ENCODE data around the gene LYPD6.

LYPD6 gene

DNA sequence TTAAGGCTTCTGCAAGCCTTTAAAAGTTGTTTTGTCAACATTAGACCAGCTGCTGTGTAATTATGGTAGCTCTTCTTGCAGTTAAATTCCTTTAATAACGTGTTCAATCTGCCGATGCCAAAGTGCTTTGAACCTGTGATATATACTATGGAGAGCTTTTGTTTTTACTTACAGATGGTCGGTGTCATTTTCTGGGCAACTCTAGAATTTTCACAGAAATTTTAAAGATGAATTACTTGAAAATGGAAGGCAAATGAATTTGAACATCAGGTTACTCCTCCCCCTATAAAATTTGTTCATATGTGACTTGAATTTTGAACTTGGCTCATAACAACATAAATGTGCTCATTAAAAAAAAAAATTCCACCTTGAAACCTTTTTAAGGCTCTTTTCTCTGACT lies 23.0 kb downstream of the LYPD6 start:
- DNase-seq: no peak

DNA sequence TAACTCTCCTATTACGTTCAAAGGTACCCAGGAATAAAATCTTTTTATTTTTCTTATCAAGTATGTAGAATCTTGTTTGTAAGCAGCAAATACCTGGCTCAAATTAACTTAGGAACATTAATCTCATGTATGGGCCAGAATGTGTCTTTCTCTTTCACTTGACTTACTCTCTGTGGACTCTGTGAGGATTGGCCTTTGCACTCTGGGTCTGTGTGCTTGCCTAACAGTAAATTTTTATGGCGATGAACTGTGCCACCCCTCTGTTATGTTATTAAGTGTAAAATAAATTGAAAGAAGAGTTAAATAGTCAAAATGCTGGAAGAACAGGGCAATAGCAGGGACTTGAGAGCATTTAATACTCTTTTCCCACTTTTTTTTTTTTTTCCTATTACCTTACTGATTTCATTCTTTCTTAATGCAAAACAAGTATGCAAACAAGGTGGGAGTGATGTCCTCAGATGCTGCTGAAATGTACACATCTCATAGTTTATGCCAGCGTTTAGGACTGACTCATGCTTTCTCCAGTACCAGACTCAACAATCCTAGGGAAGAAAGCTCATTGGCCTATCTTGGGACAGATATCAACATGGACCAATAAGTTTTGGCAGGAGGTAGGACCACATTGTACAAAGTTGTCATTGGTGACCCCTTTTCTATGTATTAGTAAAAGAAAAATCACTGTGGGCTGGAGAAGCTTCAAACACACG lies 25.5 kb downstream of the LYPD6 start:
- DNase-seq: no peak

DNA sequence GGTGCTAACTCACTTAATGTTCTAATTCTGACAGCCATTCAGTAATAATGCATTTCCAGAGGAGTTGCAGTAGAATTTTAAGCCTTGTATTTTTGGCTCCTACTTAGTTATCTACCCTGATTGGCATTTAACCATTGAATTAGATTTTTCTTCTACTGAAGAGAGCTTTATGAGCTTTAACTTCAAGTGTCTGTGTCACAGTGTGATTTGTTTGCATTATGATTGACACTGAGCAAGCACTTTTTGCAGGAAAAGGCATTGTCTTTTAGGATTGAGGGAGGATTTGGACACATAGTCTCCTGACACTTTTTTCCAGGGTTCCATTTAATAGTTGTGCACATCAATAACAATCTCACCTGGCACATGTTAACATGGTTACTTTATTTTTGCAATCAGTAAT lies 26.7 kb downstream of the LYPD6 start:
- no peak for DNase-seq

DNA sequence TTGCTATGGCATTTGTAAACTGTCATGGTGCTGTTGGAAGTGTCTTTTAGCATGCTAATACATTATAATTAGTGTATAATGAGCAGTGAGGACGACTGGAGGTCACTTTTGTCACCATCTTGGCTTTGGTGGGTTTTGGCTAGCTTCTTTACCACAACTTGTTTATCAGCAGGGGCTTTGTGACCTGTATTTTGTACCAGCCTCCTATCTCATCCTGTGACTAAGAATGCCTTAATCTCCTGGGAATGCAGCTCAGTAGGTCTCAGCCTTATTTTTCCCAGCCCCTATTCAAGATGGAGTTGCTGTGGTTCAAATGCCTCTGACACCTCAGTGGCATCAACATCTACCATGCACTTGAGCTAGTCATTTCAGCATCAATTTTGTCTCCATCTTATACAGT lies 29.7 kb downstream of the LYPD6 start:
- DNase-seq: no peak

DNA sequence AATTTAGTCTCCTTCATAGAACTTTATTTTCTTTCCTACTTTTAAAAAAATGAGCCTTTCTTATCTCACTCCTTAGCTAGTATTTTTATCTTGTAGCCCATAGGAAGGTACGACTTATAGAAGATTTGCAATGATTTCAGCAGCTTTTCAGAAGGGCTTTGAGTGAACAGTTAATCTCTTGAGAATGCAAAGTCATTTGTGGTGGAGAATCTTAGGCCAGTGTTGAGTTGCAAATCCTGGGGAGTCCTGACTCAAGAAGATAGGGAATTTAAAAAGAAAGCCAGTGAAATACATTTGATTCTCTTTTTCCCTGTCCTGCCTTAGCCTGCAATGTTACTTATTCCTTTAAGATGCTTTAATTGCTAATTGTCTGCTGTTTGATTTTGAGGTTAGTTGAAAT lies 33.6 kb downstream of the LYPD6 start:
- DNase-seq: no peak

DNA sequence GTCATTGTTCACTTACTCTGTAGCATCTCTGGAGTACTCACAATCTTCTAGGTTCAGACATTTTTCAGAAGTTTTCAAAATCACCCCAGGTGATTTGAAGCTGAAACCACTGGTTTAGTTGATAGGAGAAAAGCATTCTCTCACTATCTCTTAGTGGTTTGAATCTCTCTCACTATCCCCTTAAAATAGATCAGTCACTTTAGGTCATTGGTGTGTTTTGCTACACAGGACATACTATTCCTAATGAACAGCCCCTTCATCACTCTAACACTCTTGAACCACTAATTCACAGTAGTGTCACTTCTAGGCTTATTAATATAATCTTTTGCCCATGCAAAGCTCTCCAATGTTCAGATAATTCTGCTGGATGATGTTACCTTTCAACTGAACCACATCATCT lies 34.5 kb downstream of the LYPD6 start:
- DNase-seq: no peak

DNA sequence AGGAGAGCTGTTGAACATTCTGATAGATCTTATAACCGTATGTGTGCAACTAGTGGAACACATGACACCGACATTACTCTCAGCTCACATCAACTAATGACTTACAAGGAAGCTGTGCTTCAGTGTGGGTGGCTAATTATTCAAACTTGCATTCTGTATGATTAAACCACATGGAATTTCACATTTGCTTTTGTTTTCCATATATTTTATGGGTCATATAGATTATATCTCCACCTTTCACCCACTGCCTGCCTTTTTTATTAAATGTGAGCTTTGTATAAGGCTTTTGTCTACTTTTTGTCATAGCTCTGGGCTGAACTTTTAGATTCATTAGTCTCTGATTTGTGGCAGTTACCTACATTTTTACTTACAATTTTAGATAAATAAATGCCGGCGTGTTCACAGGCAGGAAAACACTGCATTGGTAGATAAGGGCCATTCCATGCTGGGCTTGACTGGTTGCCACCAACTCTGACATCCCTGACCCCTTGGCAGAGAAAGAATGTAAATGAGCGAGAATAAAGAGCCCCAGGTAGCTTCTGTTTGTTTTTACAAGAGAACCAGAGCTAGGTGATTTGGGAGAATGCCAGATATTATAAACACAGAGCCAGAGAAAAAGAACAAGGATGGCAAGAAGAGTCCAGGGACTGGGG lies 35.7 kb downstream of the LYPD6 start:
- DNase-seq: no peak

DNA sequence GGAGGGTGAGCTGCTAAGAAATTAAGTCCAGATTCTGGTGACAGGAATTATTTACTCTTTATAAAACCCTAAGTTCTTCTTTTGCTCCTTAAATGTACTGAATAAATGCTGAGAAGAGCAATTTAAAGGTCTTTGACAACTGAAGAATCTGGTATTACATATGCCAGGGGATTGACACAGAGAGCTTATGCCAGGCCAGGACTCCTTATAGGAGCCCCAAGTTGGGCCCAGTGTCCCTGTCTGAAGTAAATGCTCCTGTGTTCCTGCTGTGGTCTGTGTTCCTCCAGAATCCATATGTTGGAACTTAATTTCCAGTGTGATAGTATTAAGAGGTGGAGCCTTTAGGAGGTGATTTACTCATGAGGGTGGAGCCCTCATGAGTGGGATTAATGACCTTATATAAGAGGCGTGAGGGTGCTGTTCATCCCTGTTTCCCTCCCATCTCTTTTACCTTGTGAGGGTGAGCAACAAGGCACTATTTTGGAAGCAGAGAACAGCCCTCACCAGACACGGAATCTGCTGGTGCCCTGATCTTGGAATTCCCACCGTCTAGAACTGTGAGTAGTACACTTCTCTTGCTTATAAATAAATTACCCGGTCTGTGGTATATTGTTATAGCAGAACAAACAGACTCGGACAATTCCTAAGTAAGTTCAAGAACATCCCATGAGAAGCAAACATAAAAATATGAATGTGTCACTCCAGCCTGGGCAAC lies 39.8 kb downstream of the LYPD6 start:
- no peak for DNase-seq

DNA sequence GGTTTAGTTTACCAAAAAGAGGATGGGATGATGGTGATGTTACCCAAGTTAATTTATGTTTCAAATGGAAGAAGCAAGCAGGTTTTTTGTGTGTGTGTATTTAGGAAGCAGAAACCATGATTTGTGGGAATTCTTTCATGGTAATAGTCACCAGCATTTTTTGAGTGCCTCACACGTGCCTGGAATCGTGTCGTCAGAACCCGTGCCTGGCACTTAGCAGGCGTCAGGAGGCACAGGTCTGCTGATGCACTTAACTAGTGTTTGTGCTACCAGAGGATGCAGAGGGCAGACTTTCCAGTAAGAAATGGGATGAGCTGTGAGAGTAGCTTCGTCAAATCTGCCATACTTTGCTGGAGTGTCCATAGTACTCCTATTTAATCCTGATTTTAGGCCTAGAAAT lies 41.1 kb downstream of the LYPD6 start:
- DNase-seq: no peak

DNA sequence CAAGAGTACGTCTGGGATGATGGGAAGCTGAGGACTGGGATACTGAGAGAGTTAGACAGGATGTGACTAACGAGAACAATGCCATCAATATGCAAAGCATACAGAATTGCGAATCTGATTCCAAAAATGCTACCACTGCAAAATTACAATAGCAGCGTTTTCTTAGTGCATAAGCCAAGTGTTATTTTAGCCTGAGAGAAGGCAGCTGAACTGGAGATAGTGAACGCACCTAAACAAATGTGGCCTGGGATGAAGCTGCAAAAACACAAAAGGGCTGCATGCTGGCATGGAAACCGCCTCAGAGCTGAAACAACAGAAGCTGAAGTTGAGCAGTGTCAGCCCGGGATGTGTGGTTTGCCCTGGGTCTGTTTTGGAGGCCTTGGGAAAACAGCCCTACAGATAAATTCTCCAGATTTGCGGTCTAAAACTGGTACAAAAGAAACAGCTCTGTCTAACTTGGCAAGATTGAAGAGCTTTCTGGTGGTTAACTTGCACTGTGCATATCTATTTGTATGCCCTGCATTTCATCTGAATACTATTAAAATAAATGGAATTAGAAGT lies 45.5 kb downstream of the LYPD6 start:
- no peak for DNase-seq

DNA sequence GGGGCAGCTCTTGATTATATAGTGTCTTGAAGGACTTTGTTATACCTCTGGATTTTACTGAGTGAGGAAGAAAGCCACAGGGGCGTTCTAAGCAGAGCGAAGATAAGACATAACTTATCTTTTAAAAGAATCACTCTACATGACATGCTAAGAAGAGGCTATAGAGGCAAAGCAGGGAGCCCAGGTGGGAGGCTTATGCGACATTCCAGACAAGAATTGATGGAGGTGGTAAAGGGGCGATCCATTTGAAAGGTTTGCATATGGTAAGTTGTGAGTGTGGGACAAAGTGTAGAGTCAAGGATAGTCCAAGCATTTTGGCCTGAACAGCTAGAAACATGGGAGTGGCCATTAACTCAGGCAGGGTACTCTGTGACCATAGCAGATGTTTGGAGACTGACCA lies 49.8 kb downstream of the LYPD6 start:
- no peak for DNase-seq

DNA sequence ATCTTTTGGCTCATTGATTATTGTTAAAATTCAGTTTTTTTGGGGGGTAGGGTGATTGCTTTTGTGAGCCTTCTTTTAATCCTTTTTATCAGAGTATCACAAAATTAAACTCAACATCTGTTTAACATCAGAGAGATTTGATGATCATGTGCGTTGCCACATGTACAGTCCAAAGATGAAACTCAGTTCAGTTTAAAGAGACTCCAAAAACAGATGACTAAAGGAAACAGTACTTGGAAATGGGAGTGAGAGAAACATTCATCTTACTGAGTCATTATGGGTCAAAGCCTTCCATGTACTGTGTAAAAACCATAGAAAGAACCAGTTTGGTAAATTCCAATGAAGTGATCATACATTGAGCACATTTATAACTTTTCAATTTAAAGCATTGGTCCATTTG lies 53.0 kb downstream of the LYPD6 start:
- DNase-seq: no peak

DNA sequence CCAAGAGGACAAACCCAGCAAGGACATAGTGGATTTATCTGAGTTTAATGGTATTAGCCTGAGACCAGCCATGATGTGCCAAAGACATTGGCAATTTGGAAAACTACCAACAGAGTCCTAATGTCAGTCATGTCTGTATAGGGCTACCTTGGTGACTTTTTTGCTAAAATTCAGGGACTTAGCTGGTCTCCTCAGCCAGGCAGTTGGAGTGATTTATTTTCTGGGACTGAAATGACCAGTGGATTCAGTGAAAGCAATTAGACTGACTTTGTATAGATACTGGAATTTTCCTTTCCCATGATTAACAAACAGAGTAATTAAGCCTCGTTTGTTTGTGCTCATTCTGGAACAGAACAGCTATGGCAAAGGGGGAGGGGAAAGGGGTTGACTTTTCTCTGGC lies 55.0 kb downstream of the LYPD6 start:
- DNase-seq: no peak

DNA sequence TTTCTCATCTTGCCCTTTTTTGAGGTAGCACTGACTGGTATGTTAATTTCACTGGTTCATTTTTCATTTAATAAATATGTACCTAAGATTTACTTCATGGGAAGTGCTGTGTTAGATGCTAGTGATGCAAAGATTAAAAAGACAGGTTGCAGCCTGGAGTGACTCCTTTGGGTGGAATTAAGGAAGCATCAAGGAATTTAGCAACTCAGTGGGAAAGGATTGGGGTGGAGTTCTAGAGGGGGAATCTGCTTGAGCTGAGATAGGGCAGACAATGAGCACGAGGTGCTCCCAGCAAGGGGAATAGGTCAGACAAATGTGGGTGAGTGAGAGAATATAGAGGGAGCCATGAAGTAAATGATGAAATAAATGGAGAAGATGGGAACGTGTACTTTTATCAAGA lies 57.0 kb downstream of the LYPD6 start:
- no peak for DNase-seq

DNA sequence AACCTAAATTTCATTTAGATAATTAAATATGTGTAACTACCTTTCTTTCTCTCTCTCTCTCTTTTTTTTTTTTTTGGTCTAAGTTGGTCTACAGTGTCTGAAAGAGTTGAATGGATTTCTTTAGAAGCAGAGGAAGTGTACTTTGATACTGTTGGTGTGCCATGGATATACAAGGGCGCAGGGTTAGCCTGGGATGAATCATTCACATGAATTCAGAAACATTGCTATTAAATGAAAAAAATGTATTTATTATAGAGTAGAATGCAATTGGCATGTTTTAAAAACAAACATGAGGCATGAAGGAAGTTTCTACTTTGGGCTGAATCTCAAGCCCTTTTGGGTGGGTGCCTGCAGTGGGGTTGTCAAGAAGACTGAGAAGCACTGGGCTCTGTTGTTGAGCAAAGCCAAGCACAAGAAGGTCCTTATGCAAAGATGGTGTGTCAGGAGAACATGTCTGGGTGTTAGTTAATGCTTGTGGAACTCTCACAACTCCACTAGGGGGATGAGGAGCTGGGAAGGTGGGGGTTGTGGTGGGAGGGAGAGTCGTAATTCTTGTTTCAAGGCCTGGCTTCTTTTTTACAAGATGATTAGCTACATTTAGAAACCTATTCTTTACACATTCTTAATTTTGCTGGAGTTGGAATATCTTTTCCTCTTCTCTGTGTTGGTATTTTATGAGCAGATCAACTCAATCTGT lies 57.9 kb downstream of the LYPD6 start:
- DNase-seq: no peak

DNA sequence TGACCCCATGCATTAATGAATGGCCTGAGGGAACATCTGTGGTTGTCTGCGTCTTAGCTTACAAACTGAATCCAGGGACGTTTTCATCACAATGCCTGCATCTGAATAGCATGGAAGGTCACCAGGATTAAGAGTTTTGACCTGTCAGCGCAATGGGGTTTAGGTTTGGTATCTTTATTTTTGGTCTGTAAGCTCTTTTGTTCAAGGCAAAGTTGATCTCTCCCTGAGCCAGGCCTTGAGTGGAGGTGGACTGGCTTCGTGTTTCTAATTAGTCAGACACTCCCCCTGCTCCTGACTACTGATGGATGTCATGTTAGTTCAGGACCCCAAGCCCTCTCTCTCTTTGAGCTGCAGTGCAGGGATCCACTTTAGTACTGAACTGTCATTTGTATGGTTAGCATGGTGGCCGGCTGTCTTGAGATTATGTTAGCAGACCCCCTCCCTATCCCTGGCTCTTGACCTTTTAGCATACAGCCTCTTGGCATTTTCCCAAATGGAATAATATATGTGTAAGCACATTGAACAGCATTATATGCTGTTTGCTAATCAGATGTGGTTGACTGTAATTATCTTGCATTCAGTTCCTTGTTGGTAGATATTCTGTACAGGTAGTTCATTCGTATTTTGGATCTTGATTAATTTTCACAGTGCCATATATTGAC lies 59.2 kb downstream of the LYPD6 start:
- DNase-seq: no peak

DNA sequence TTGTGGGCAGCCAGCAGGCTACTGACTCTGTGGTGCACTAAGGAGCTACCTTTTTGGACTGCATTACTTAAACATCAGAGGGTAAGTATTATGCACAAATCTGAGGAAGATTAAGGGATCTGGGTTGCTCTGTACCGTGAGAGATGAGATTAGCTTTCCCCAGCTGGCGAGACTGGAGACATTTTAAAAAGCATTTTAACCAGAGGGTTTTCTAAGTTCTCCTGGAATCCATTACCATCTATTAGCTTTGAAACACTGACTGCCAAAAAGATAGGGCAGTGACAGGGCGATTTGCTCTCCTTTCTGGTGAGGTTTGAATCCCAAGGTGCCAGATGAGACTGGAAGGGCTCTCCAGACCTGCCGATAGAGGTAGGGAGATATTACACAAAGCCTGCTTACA lies 63.2 kb downstream of the LYPD6 start:
- no peak for DNase-seq

DNA sequence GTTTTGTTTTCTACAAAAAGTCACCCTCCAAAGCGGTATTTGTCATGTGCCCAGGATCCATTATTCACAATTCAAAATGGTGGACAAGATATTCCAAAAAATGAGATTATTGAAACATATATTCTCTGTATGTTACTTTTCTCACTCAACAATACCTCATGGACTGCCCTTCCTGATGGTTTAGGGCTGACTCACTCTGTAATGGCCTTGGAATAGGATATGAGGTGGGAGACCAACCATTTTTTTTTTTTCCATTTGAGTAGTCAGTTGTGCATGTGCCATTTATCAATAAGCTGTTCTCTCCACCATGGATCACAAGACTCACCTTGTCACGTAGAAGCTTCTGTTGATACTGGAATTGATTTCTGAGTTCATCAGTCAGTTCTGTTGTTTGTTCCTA lies 64.5 kb downstream of the LYPD6 start:
- DNase-seq: no peak

DNA sequence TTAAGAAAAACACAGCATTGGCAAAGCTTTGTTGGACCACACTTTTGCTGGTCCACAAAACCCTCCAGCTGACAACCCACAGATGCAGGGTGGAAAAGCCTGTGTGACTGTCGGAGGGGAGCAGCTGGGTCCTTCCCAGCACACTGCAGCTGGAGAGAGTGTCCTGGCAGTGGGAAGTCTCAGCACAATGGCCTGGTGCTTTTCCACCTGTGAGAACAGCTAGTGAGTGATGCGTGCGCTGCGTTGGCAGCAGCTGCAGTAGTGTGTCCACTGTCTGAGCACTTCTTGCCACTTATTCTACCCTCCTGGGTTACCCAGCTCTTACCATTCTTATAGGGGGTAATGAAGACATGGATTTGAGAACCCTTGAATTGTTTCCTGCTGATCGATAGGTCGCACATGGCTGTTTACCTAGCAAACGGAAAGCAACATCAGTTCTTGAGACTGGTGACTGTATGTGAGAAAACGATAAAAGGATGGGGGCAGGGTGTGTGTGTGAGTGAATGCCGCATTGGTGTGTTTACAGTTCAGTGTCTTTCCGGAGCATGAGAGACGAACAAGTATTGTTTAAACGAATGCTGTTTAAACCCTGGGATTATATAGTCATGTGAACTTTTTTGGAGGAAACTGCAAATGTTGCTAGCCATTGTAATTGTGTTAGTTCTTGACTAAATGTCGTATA lies 69.7 kb downstream of the LYPD6 start:
- no peak for DNase-seq

DNA sequence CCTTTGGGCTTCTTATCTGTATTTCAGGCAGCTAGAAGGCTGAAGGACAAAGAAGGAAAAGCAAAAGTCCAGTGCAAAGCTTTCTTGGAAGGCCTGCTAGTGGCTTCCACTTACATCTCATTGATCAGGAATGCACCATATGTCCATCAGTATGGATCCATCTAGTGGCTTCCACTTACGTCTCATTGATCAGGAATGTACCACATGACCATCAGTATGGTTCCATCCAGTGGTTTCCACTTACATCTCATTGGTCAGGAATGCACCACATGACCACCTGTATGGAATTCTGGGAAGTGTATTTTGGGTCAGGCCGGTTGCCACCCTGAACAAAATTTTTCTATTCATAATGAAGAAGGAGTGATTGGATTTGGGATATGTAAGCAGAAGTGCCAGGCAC lies 70.6 kb downstream of the LYPD6 start:
- no peak for DNase-seq

DNA sequence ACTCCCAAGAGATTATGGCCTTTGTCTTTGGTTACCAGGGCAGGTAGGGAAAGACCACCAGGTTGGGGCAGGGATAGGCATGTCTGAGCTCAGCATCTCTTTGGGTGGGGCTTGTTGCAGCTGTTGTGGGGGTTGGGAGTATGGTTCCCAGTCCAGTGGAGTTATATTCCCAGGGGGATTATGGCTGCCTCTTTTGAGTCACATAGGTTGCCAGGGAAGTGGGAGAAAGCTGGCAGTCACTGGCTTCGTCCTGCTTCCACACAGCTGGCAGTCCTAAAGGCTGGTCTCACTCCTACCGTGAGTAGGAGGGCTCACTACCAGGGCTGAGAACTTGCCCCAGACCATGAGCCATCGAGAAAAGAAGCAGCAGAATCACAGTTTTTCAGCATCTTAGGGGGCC lies 79.1 kb downstream of the LYPD6 start:
- no peak for DNase-seq

All from amniotic stem cell (primary cell).